ENCODE data around the gene GABRD. TPM values are rescaled to one million over a fixed set of nuclear protein-coding genes. Genes with fewer than 3 reads are reported as not detected.

The GABRD gene
- total and polyA plus RNA-seq, 2 donors (not counting 3 experiments of a cell fraction or from before 2014, with no cell fraction given): not detected

GRCh38 chr1:2019571-2020309, 595 bp downstream of the GABRD start:
- Histone ChIP-seq H3K9me3 (replicated peaks; ENCODE audit: control insufficient read depth, insufficient read depth, low read length) (no peaks in the 10 kb centered on the region), H3K9ac (replicated peaks; ENCODE audit: extremely low read depth, insufficient read depth, low read length) (no peak overlapping the region), H2AFZ (ENCODE audit: low read depth, low read length) (no peak overlapping the region), H3K4me3 (replicated peaks in 1 of 3; ENCODE audit: insufficient read depth in 1 of 3, low read depth in 1 of 3, low read length in 3 of 3) (no peak overlapping the region), H3K9me1 (replicated peaks; ENCODE audit: control insufficient read depth, extremely low read depth, insufficient read depth, low read length) (no peaks in the 10 kb centered on the region), H3K36me3 (ENCODE audit: control insufficient read depth in 2 of 2, extremely low read depth in 1 of 2, insufficient read depth in 2 of 2, low read length in 2 of 2) (no peaks in the 10 kb centered on the region), H3K79me2 (ENCODE audit: control insufficient read depth, insufficient read depth, low read length) (no peaks in the 10 kb centered on the region), H3K4me1 (ENCODE audit: control insufficient read depth, extremely low read depth, insufficient read depth, low read length) (no peaks in the 10 kb centered on the region), H4K20me1 (replicated peaks; ENCODE audit: control insufficient read depth, extremely low read depth, insufficient read depth, low read length) (no peaks in the 10 kb centered on the region), H3K4me2 (ENCODE audit: insufficient read depth, low read length) (no peak overlapping the region), H3K27ac (ENCODE audit: insufficient read depth, low read depth, low read length) (no peak overlapping the region), H3K27me3 (ENCODE audit: control insufficient read depth in 2 of 2, insufficient read depth in 2 of 2, low read length in 2 of 2) (peaks cover 24 to 27% of the 10 kb centered on the region in 2 experiments)
- no TSS peak for BruUV-seq (replicated peaks)
- FAIRE-seq (no peak), DNase-seq (ENCODE audit: low read depth, low spot score) (no peak)
- POLR2A ChIA-PET: no interaction called here
- intact Hi-C loops (cut with micrococcal nuclease) (no loop called here), dilution Hi-C loops (cut with MboI; ENCODE audit: extremely low pct_ligation_motif_present, low sequenced_read_pairs) (no loop called here)
- TF ChIP-seq FOS (IDR thresholded peaks at IDR 0.05; ENCODE audit: borderline replicate concordance, insufficient read depth, low read length): no peak
- no peak for TF ChIP-seq POLR2AphosphoS5 (IDR thresholded peaks at IDR 0.05; ENCODE audit: insufficient read depth, low read depth, low read length)
- TF ChIP-seq EZH2 (IDR thresholded peaks at IDR 0.05; ENCODE audit: borderline replicate concordance, low read depth, low read length, severe bottlenecking): peak; percentile 83
- no peak for TF ChIP-seq JUN (IDR thresholded peaks at IDR 0.05; ENCODE audit: borderline replicate concordance, insufficient read depth, insufficient read length, low read depth)
- CTCF ChIA-PET: interaction anchor here (0.9 to 2.4 kb wide), 2 partner anchors 25 to 155 kb away, joined by 3 to 9 read pairs; no protein-coding TSS in a partner anchor

- dilution Hi-C loops (cut with MboI; ENCODE audit: extremely low pct_ligation_motif_present, low sequenced_read_pairs) (no loop called here), intact Hi-C loops (cut with micrococcal nuclease) (no loop called here)
- Histone ChIP-seq H3K9me3 (replicated peaks; ENCODE audit: control insufficient read depth, insufficient read depth, low read length) (no peaks in the 10 kb centered on the region), H4K20me1 (replicated peaks; ENCODE audit: control insufficient read depth, extremely low read depth, insufficient read depth, low read length) (no peaks in the 10 kb centered on the region), H3K9ac (replicated peaks; ENCODE audit: extremely low read depth, insufficient read depth, low read length) (no peak overlapping the region), H3K9me1 (replicated peaks; ENCODE audit: control insufficient read depth, extremely low read depth, insufficient read depth, low read length) (no peaks in the 10 kb centered on the region), H3K79me2 (ENCODE audit: control insufficient read depth, insufficient read depth, low read length) (no peaks in the 10 kb centered on the region), H3K27me3 (ENCODE audit: control insufficient read depth in 2 of 2, insufficient read depth in 2 of 2, low read length in 2 of 2) (peaks cover 24 to 27% of the 10 kb centered on the region in 2 experiments), H3K36me3 (ENCODE audit: control insufficient read depth in 2 of 2, extremely low read depth in 1 of 2, insufficient read depth in 2 of 2, low read length in 2 of 2) (no peaks in the 10 kb centered on the region), H3K27ac (ENCODE audit: insufficient read depth, low read depth, low read length) (no peak overlapping the region), H3K4me1 (ENCODE audit: control insufficient read depth, extremely low read depth, insufficient read depth, low read length) (no peaks in the 10 kb centered on the region), H3K4me2 (ENCODE audit: insufficient read depth, low read length) (no peak overlapping the region), H3K4me3 (replicated peaks in 1 of 3; ENCODE audit: insufficient read depth in 1 of 3, low read depth in 1 of 3, low read length in 3 of 3) (no peak overlapping the region), H2AFZ (ENCODE audit: low read depth, low read length) (no peak overlapping the region)
- POLR2A ChIA-PET: no interaction called here
- CTCF ChIA-PET: interaction anchor here (2.4 to 2.8 kb wide), 2 partner anchors 24 to 25 kb away, joined by 9 to 10 read pairs; no protein-coding TSS in a partner anchor
- FAIRE-seq: no peak
- no TSS peak for BruUV-seq (replicated peaks)
- no peak for TF ChIP-seq POLR2AphosphoS5 (IDR thresholded peaks at IDR 0.05; ENCODE audit: insufficient read depth, low read depth, low read length)
- TF ChIP-seq MAX (IDR thresholded peaks at IDR 0.05; ENCODE audit: insufficient read depth, insufficient read length): no peak
- no peak for TF ChIP-seq POLR2A (IDR thresholded peaks at IDR 0.05; ENCODE audit: low read depth, low read length)
- TF ChIP-seq MYC (IDR thresholded peaks at IDR 0.05; ENCODE audit: low read depth, low read length): no peak
- TF ChIP-seq FOS (IDR thresholded peaks at IDR 0.05; ENCODE audit: borderline replicate concordance, insufficient read depth, low read length): no peak
- no peak for TF ChIP-seq CTCF (IDR thresholded peaks at IDR 0.05; ENCODE audit: extremely low read depth in 1 of 2, insufficient read depth in 1 of 2, low read depth in 1 of 2, low read length in 2 of 2)
- DNase-seq (ENCODE audit: low read depth, low spot score): no peak
These were observed 1.1 kb downstream of the GABRD start for GRCh38 chr1:2020310-2020655.

Data from endothelial cell of umbilical vein (primary cell).